WERI-Rb-1 (cell line): ENCODE measurements around the gene PSMA5.
A peak's percentile ranks its signal among the peaks of the same experiment; 100 is the strongest.

Source experiments
- DNase-seq: peaks from one replicate; pipeline ENCODE4 v3.0.0-alpha.2; 2020
- H3K27ac ChIP-seq: fragments of 250-450 bp; sonication (Bioruptor Pico); 2 replicates; pipeline ENCODE4 v1.5.1; 2020; ENCODE audit warnings: mild to moderate bottlenecking, moderate library complexity
- H3K27me3 ChIP-seq: fragments of 250-450 bp; sonication (Bioruptor Pico); 2 replicates; pipeline ENCODE4 v1.5.1; 2021; ENCODE audit warnings: mild to moderate bottlenecking, low read depth, moderate library complexity; ENCODE audit not compliant: insufficient read depth, severe bottlenecking
- H3K36me3 ChIP-seq: fragments of 250-450 bp; sonication (Bioruptor Pico); 2 replicates; pipeline ENCODE4 v1.5.1; 2020; ENCODE audit warnings: mild to moderate bottlenecking, moderate library complexity
- H3K4me3 ChIP-seq: 2 replicates; pipeline ENCODE4 v1.5.1; 2011; ENCODE audit warnings: low read depth, mild to moderate bottlenecking, control low read depth, low read length
- H3K9me3 ChIP-seq: fragments of 250-450 bp; sonication (Bioruptor Pico); 2 replicates; pipeline ENCODE4 v1.5.1; 2021; ENCODE audit warnings: mild to moderate bottlenecking, moderate library complexity; ENCODE audit not compliant: severe bottlenecking
- CTCF ChIP-seq: IDR thresholded peaks from 2 replicates; pipeline ENCODE4 v1.5.1; 2011; ENCODE audit warnings: low read depth, mild to moderate bottlenecking, control low read depth, inconsistent platforms, low read length

PSMA5 gene

DNA sequence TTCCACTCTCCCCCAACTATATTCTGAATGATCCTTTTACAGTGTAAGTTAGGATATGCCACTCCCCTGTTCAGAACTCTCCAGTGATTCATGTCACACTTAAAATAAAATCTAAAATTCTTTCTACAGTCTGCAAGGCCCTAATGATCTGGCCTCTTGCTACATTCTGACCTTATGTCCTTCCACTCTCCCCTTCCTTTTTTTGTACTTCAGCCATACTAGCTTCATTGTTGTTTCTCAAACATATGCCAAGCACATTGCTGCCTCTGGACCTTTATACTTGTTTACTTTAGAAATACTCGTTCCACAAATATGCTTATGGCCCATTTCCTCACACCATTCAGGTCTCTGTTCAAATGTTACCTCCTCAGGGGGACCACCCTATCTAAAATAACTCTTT is 14.8 kb upstream of the PSMA5 start:
- H3K4me3 ChIP-seq: no peak overlapping the region
- no peak for TF ChIP-seq CTCF
- H3K27me3 ChIP-seq: peaks cover 2% of the 10 kb centered on the region
- H3K27ac ChIP-seq: no peak overlapping the region
- no peaks in the 10 kb centered on the region for H3K9me3 ChIP-seq
- no peaks in the 10 kb centered on the region for H3K36me3 ChIP-seq
- no peak for DNase-seq

DNA sequence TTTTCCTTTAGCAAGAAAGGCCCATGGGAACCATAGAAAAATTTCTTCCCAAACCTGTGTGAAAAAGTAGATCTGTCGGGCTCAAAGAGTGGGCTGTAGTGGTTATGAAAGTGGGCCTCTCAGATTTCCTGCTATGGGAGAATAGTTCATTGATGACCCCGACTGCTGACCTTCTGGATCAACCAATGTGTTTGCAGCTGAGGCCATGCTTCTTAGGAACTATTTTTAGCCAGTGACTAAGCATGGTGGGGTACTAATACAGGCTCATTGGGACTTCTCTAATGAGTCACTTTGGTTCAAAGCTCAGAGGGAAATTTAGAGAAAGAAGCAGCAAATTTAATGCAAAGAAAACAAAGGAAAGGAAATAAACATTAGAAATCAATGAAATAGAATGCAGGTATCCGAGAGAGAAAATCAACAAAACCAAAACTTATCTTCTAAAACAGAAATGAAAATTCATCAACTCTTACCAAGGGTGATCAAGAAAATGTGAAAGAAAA is 12.6 kb upstream of the PSMA5 start:
- H3K36me3 ChIP-seq: no peaks in the 10 kb centered on the region
- no peak overlapping the region for H3K4me3 ChIP-seq
- peaks cover 2% of the 10 kb centered on the region for H3K27me3 ChIP-seq
- H3K27ac ChIP-seq: no peak overlapping the region
- TF ChIP-seq CTCF: no peak
- H3K9me3 ChIP-seq: peaks cover 9% of the 10 kb centered on the region
- DNase-seq: no peak

DNA sequence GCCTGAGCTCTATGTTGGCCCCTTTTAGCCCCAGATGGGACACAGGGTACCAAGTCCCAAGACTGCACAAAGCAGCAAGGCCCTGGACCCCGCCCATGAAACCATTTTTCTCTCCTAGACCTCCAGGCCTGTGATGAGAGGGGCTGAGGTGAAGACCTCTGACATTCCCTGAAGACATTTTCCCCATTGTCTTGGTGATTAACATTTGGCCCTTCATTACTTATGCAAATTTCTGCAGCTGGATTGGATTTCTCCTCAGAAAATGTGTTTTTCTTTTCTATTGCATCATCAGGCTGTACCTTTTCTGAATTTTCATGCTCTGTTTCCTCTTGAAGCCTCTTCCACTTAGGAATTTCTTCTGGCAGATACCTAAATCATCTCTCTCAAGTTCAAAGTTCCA is 8.2 kb upstream of the PSMA5 start:
- Histone ChIP-seq H3K36me3 (no peaks in the 10 kb centered on the region), H3K27ac (no peak overlapping the region), H3K9me3 (peaks cover 12% of the 10 kb centered on the region), H3K4me3 (no peak overlapping the region), H3K27me3 (no peaks in the 10 kb centered on the region)
- DNase-seq: no peak
- no peak for TF ChIP-seq CTCF

DNA sequence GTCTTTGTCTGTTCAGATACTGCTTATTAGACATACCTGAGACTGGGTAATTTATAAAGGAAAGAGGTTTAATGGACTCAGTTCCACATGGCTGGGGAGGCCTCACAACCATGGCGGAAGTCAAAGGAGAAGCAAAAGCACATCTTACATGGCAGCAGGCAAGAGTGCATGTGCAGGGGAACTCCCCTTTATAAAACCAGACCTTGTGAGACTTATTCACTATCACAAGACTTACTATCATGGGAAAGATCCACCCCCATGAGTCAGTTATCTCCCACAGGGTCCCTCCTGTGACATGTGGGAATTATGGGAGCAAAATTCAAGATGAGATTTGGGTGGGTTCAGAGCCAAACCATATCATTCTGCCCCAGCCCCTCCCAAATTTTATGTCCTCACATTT is 7.1 kb upstream of the PSMA5 start:
- peaks cover 12% of the 10 kb centered on the region for H3K9me3 ChIP-seq
- no peak overlapping the region for H3K4me3 ChIP-seq
- no peak for TF ChIP-seq CTCF
- no peak for DNase-seq
- no peaks in the 10 kb centered on the region for H3K27me3 ChIP-seq
- no peaks in the 10 kb centered on the region for H3K36me3 ChIP-seq
- H3K27ac ChIP-seq: no peak overlapping the region

DNA sequence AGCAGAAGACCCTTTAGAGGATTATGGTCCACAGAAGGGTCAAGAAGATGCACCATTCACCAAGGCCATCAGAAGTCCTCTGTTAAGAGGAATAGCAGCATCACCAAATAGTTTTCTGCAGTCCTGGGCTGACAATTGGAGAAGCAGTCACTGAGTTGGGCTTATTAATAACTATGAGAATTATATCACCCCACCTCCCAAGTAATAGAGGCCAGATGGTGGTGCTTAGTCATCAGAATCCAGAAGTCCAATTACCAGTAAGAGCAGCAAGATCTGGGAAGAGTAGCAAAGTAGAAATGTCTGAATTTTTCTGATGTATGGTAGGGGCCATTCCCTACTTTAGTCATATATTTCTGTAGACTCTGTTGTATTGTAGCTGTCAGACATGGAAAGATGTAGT is 6.1 kb upstream of the PSMA5 start:
- Histone ChIP-seq H3K9me3 (peaks cover 12% of the 10 kb centered on the region), H3K36me3 (no peaks in the 10 kb centered on the region), H3K27ac (no peak overlapping the region), H3K27me3 (no peaks in the 10 kb centered on the region), H3K4me3 (no peak overlapping the region)
- no peak for DNase-seq
- no peak for TF ChIP-seq CTCF

- H3K27ac ChIP-seq: peak overlapping the region; percentile 77
- peak overlapping the region; percentile 81 for H3K4me3 ChIP-seq
- no peaks in the 10 kb centered on the region for H3K27me3 ChIP-seq
- no peak for DNase-seq
- no peaks in the 10 kb centered on the region; the same call in 1 of the 2 replicates for H3K36me3 ChIP-seq
- H3K9me3 ChIP-seq: no peaks in the 10 kb centered on the region
- no peak for TF ChIP-seq CTCF
Observed at GRCh38 chr1:109427171-109427467, 871 bp upstream of the PSMA5 start.
